ENCODE data around the gene ENDOV.

ENDOV gene

GRCh38 chr17:80431246-80432195 is 16.6 kb downstream of the ENDOV start:
- no peak for DNase-seq (ENCODE audit: low read depth in 2 of 2)

- no peak for DNase-seq (ENCODE audit: low read depth in 2 of 2)
Observed at GRCh38 chr17:80432350-80432955, 17.5 kb downstream of the ENDOV start.

GRCh38 chr17:80432961-80433550 is 18.1 kb downstream of the ENDOV start:
- DNase-seq (ENCODE audit: low read depth in 2 of 2): no peak

GRCh38 chr17:80433916-80434666 is 19.1 kb downstream of the ENDOV start:
- DNase-seq (ENCODE audit: low read depth in 2 of 2): no peak

GRCh38 chr17:80437532-80437931 is 22.6 kb downstream of the ENDOV start:
- no peak for DNase-seq (ENCODE audit: low read depth in 2 of 2)

GRCh38 chr17:80438806-80439205 is 23.8 kb downstream of the ENDOV start:
- DNase-seq (ENCODE audit: low read depth in 2 of 2): no peak

GRCh38 chr17:80439499-80439898 is 24.5 kb downstream of the ENDOV start:
- no peak for DNase-seq (ENCODE audit: low read depth in 2 of 2)

- no peak for DNase-seq (ENCODE audit: low read depth in 2 of 2)
Observed at GRCh38 chr17:80441133-80441578, 26.2 kb downstream of the ENDOV start.

GRCh38 chr17:80441598-80442322 is 26.8 kb downstream of the ENDOV start:
- no peak for DNase-seq (ENCODE audit: low read depth in 2 of 2)

- DNase-seq (ENCODE audit: low read depth in 2 of 2): no peak
Observed at GRCh38 chr17:80442323-80442659, 27.3 kb downstream of the ENDOV start.

GRCh38 chr17:80442764-80443163 is 27.8 kb downstream of the ENDOV start:
- DNase-seq (ENCODE audit: low read depth in 2 of 2): no peak

- DNase-seq (ENCODE audit: low read depth in 2 of 2): no peak
Observed at GRCh38 chr17:80443498-80443897, 28.5 kb downstream of the ENDOV start.

- DNase-seq (ENCODE audit: low read depth in 2 of 2): no peak
Observed at GRCh38 chr17:80443916-80444643, 29.1 kb downstream of the ENDOV start.

- no peak for DNase-seq (ENCODE audit: low read depth in 2 of 2)
Observed at GRCh38 chr17:80444644-80444979, 29.6 kb downstream of the ENDOV start.

GRCh38 chr17:80445007-80445725 is 30.2 kb downstream of the ENDOV start:
- no peak for DNase-seq (ENCODE audit: low read depth in 2 of 2)

- DNase-seq (ENCODE audit: low read depth in 2 of 2): no peak
Observed at GRCh38 chr17:80445726-80446110, 30.8 kb downstream of the ENDOV start.

- no peak for DNase-seq (ENCODE audit: low read depth in 2 of 2)
Observed at GRCh38 chr17:80446645-80447405, 31.9 kb downstream of the ENDOV start.

- DNase-seq (ENCODE audit: low read depth in 2 of 2): no peak
Observed at GRCh38 chr17:80447790-80448189, 32.8 kb downstream of the ENDOV start.

GRCh38 chr17:80449194-80449929 is 34.4 kb downstream of the ENDOV start:
- no peak for DNase-seq (ENCODE audit: low read depth in 2 of 2)
